Measurements from ENCODE around the gene PPP1R9A.

GRCh38 chr7:95097291-95097690, 189.9 kb downstream of the PPP1R9A start:
- TF ChIP-seq, protein P1, sequence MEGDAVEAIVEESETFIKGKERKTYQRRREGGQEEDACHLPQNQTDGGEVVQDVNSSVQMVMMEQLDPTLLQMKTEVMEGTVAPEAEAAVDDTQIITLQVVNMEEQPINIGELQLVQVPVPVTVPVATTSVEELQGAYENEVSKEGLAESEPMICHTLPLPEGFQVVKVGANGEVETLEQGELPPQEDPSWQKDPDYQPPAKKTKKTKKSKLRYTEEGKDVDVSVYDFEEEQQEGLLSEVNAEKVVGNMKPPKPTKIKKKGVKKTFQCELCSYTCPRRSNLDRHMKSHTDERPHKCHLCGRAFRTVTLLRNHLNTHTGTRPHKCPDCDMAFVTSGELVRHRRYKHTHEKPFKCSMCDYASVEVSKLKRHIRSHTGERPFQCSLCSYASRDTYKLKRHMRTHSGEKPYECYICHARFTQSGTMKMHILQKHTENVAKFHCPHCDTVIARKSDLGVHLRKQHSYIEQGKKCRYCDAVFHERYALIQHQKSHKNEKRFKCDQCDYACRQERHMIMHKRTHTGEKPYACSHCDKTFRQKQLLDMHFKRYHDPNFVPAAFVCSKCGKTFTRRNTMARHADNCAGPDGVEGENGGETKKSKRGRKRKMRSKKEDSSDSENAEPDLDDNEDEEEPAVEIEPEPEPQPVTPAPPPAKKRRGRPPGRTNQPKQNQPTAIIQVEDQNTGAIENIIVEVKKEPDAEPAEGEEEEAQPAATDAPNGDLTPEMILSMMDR (IDR thresholded peaks at IDR 0.05): no peak
- TF ChIP-seq EP300 (IDR thresholded peaks at IDR 0.05): no peak

Data from gastroesophageal sphincter (tissue), 3 donors.